Heart left ventricle (tissue), 16 donors: ENCODE data around the gene SP5. TPM values are rescaled to one million over a fixed set of nuclear protein-coding genes. Genes with fewer than 3 reads are reported as not detected.

Experiments
- ATAC-seq, 4 donors: fragments of 200-7000 bp; cut with Tn5 transposase; one replicate each; pipeline ENCODE4 v1.9.1; 2020 to 2022; ENCODE audit warnings: moderate library complexity in 4 of 4, mild to moderate bottlenecking in 3 of 4, moderate number of reproducible peaks in 1 of 4
- DNase-seq, 5 donors: peaks; one replicate each; pipeline ENCODE4 v3.0.0-alpha.2; 2020
- H3K27ac ChIP-seq, 12 donors: fragments of 200-600 bp; sonication (generic) in 4 of 12; one replicate each; pipeline versions ENCODE4 v1.5.0 to v1.8.0; 2016 to 2022; ENCODE audit warnings: mild to moderate bottlenecking in 2 of 12
- H3K27me3 ChIP-seq, 9 donors: fragments of 200-600 bp; sonication (generic) in 2 of 9; one replicate each; pipeline versions ENCODE4 v1.5.1 to v1.8.0; 2016 to 2022; ENCODE audit warnings: mild to moderate bottlenecking in 3 of 9
- H3K36me3 ChIP-seq, 9 donors: fragments of 200-600 bp; sonication (generic) in 2 of 9; one replicate each; pipeline versions ENCODE4 v1.5.0 to v1.8.0; 2018 to 2022; ENCODE audit warnings: mild to moderate bottlenecking in 2 of 9
- H3K4me1 ChIP-seq, 12 donors: fragments of 200-600 bp; sonication (generic) in 4 of 12; one replicate each; pipeline versions ENCODE4 v1.5.0 to v1.8.0; 2016 to 2022; ENCODE audit warnings: mild to moderate bottlenecking in 3 of 12
- H3K4me3 ChIP-seq, 12 donors: fragments of 200-600 bp; sonication (generic) in 4 of 12; one replicate each; pipeline versions ENCODE4 v1.5.0 to v1.8.0; 2017 to 2022; ENCODE audit warnings: mild to moderate bottlenecking in 9 of 12, moderate library complexity in 4 of 12
- H3K9me3 ChIP-seq, 12 donors: fragments of 200-600 bp; sonication (generic) in 4 of 12; one replicate each; pipeline versions ENCODE4 v1.5.0 to v1.8.0; 2016 to 2022; ENCODE audit warnings: mild to moderate bottlenecking in 1 of 12
- POLR2A ChIP-seq, 2 donors: fragments of 450-650 bp; IDR thresholded peaks; one replicate each; pipeline ENCODE4 v1.6.1; 2017; ENCODE audit warnings: antibody characterized with exemption in 2 of 2, mild to moderate bottlenecking in 2 of 2, moderate library complexity in 2 of 2
- WGBS, 4 donors: extraction: QIAGEN DNeasy Blood & Tissue Kit in 2 of 4; methylation state at CpG; one replicate each; pipeline versions ENCODE4 v1.1.5 to v1.1.7; 2013 to 2018; 5-methylcytosine and 5-hydroxymethylcytosine counted together
- intact Hi-C, 10 donors: fragments of 100-400 bp; cut with DNase I; formaldehyde crosslinking; loops; one replicate each; pipeline versions ENCODE4 v1.11.1 to v1.14.2; 2022
- polyA plus RNA-seq, 2 donors: library from polyadenylated mRNA; stranded (reverse); fragments of 200-250 nt; gene quantifications; one replicate each; pipeline ENCODE4 v1.2.3, GENCODE V29; 2013
- total RNA-seq, 9 donors: library from RNA; depleted of rRNA in 2 of 9; stranded (reverse); fragments of >200 nt in 2 of 9; fragmentation: NEBNext Ultra II Directional in 3 of 9; extraction: Animal tissue kit (Norgen Biotek cat#: 25700) in 3 of 9; gene quantifications; one replicate each; pipeline versions ENCODE4 v1.1.0 to v1.2.4, GENCODE V29; 2016 to 2023
- TF ChIP-seq, protein P1 (sequence below), 12 donors: fragments of 200-600 bp; sonication (generic) in 4 of 12; IDR thresholded peaks; one replicate each; pipeline versions ENCODE4 v1.5.0 to v1.8.0; 2018 to 2022; ENCODE audit warnings: antibody characterized with exemption in 12 of 12, mild to moderate bottlenecking in 5 of 12
- donor health status: ischemic (EF 13 %, LVEDD 7.1; RV severe dilation, severe dysfunction).
- donor health status: healthy with polysubstance abuse.
- donor health status: DM: no; HTN: yes; CAD: no.
- donor health status: DM: no; HTN: no; CAD: no.
- donor health status: ischemic (EF 25% LVEDD 6.9; RV normal size, moderate dysfunction).
- donor health status: ischemic (EF 25% LVEDD 5.7; RV mildly dilated, moderate dysfunction).
- donor health status: healthy.
- donor health status: DM: yes; HTN: yes; CAD: no.
- donor health status: ischemic (EF 35%, LVEDD 5.7; RV mildly dilated, moderate dysfunction).
- donor health status: nonischemic (EF 11% LVEDD 7.7; RV severe dilation, severe dysfunction).
- donor health status: DM: yes; HTN: yes; CAD: no.
- donor health status: PGD.
- donor health status: ischemic (EF 29% LVEDD 5.4; RV normal size, mild dysfunction).
- donor health status: nonischemic (EF 23%, LVEDD 6.1; RV moderate dilation, normal function).

SP5 gene
- total and polyA plus RNA-seq, 11 donors = 0.08 to 1.4 (median 0.23) TPM; not detected in 4

- WGBS, 4 donors = 67 to 74% (median 71%) methylated on average over 8 of the region's 8 CpGs
- no peak for ATAC-seq
Measured at GRCh38 chr2:170690640-170691039, 24.5 kb upstream of the SP5 start.

DNA sequence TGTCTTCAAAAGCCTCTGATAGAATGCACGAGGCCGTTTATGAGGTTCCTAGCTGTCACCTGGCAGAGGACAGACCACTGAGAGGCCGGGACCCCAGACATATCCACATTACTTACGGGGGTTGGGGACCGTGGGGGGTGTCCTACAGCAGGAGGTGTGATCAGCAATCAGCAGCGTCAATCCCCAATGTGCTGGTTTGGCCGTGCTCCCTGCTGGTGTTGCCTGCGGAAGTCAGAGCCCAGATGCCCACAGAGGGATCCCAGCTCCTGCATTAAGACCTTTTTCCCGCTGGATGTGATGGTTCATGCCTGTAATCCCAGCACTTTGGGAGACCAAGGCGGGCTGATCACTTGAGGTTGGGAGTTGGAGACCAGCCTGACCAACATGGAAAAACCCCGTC is 20.8 kb upstream of the SP5 start:
- no peaks in the 10 kb centered on the region for H3K36me3 ChIP-seq
- TF ChIP-seq POLR2A (IDR thresholded peaks at IDR 0.05) = no peak
- TF ChIP-seq, protein P1, sequence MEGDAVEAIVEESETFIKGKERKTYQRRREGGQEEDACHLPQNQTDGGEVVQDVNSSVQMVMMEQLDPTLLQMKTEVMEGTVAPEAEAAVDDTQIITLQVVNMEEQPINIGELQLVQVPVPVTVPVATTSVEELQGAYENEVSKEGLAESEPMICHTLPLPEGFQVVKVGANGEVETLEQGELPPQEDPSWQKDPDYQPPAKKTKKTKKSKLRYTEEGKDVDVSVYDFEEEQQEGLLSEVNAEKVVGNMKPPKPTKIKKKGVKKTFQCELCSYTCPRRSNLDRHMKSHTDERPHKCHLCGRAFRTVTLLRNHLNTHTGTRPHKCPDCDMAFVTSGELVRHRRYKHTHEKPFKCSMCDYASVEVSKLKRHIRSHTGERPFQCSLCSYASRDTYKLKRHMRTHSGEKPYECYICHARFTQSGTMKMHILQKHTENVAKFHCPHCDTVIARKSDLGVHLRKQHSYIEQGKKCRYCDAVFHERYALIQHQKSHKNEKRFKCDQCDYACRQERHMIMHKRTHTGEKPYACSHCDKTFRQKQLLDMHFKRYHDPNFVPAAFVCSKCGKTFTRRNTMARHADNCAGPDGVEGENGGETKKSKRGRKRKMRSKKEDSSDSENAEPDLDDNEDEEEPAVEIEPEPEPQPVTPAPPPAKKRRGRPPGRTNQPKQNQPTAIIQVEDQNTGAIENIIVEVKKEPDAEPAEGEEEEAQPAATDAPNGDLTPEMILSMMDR (IDR thresholded peaks at IDR 0.05) = no peak
- DNase-seq (no peak), ATAC-seq (no peak)
- peaks cover 0 to 28% (median 0%) of the 10 kb centered on the region in 9 donors for H3K27me3 ChIP-seq
- H3K4me3 ChIP-seq = no peak overlapping the region
- H3K9me3 ChIP-seq = no peaks in the 10 kb centered on the region
- intact Hi-C loops = no loop called here
- H3K27ac ChIP-seq = no peak overlapping the region
- WGBS, 4 donors = 52 to 59% (median 53%) methylated on average over 11 of the region's 11 CpGs
- H3K4me1 ChIP-seq = no peaks in the 10 kb centered on the region

More at GRCh38 chr2:170690640-170691039, 24.5 kb upstream of the SP5 start:
- no peaks in the 10 kb centered on the region for H3K9me3 ChIP-seq
- no peaks in the 10 kb centered on the region for H3K36me3 ChIP-seq
- no peak overlapping the region for H3K4me3 ChIP-seq
- H3K27ac ChIP-seq = no peak overlapping the region
- no peaks in the 10 kb centered on the region for H3K4me1 ChIP-seq
- no peak for DNase-seq
- intact Hi-C loops = no loop called here
- peaks cover 0 to 24% (median 0%) of the 10 kb centered on the region in 9 donors for H3K27me3 ChIP-seq
- no peak for TF ChIP-seq POLR2A (IDR thresholded peaks at IDR 0.05)

GRCh38 chr2:170695521-170696410 is 19.4 kb upstream of the SP5 start:
- ATAC-seq = no peak
- H3K4me1 ChIP-seq = no peaks in the 10 kb centered on the region
- DNase-seq = no peak
- H3K36me3 ChIP-seq = no peaks in the 10 kb centered on the region
- H3K4me3 ChIP-seq = no peak overlapping the region
- TF ChIP-seq, protein P1 (IDR thresholded peaks at IDR 0.05) = no peak
- TF ChIP-seq POLR2A (IDR thresholded peaks at IDR 0.05) = no peak
- no peaks in the 10 kb centered on the region for H3K9me3 ChIP-seq
- WGBS, 4 donors = 55 to 65% (median 63%) methylated on average over 6 of the region's 6 CpGs
- no peak overlapping the region for H3K27ac ChIP-seq
- H3K27me3 ChIP-seq = peaks cover 0 to 28% (median 0%) of the 10 kb centered on the region in 9 donors
- intact Hi-C loops = no loop called here

DNA sequence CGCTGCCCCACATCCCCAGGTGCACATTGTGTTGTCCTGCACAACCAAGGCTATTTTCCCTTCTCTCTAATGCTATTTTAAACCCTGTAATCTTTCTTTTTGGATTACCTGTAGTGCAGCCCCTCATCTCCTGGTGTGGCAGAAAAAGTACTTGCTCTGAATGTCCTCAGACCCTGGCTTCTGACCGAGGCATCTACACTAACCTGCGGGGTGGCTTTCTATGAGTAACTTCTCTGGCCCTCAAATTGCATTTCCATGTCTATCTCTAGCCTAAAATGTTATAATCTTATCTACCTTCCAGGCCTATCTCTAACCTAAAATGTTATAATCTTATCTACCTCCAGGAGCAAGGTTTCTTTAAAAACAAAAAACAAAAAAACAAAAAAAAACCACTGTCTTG is 18.2 kb upstream of the SP5 start:
- Histone ChIP-seq H3K4me3 (no peak overlapping the region), H3K36me3 (no peaks in the 10 kb centered on the region), H3K27ac (no peak overlapping the region), H3K9me3 (no peaks in the 10 kb centered on the region), H3K4me1 (no peaks in the 10 kb centered on the region), H3K27me3 (peaks cover 0 to 26% (median 0%) of the 10 kb centered on the region in 9 donors)
- ATAC-seq (no peak), DNase-seq (no peak)
- 76 to 86% (median 84%) methylated on average over 3 of the region's 3 CpGs for WGBS, 4 donors
- intact Hi-C loops = no loop called here
- TF ChIP-seq, protein P1 (IDR thresholded peaks at IDR 0.05) = no peak
- TF ChIP-seq POLR2A (IDR thresholded peaks at IDR 0.05) = no peak
